ENCODE results near the gene STAT4.

STAT4 gene

DNA sequence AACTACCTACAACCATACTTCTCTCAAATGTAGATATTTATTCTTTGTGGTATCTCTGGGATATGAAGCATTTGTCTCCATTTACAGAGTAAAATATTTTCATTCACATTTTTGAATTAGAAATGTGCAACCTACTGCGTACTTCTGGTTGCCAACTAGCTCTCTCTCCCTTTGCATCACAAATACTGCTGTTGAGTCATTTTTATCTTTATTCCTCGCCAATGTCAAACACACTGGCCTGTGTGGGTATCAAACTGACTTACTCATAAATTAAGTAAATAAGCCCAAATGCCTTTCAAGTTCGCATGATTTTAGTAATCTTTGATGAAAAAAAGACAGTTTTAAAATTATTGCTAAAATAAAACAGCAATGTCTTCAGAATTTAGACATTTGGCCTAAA lies 67.3 kb downstream of the STAT4 start:
- no peak for DNase-seq (ENCODE audit: low read depth)

DNA sequence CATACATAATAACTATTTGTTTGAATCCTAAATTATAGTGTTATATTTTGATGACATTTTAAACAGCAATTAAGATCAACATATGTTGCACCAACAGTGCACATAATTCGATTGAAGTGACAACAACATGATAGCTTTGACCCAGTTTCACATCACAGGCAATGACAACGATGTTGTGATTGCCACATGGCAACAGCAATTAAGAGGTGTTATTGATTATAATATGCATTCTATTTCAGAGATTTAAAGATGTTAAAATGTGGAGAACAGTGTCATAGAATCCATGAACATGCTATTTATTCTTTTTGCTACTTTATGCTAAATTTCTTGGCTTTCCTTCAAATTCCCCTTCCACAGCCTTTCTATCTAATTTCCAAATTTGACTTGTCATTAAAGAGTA lies 68.5 kb downstream of the STAT4 start:
- no peak for DNase-seq (ENCODE audit: low read depth)

DNA sequence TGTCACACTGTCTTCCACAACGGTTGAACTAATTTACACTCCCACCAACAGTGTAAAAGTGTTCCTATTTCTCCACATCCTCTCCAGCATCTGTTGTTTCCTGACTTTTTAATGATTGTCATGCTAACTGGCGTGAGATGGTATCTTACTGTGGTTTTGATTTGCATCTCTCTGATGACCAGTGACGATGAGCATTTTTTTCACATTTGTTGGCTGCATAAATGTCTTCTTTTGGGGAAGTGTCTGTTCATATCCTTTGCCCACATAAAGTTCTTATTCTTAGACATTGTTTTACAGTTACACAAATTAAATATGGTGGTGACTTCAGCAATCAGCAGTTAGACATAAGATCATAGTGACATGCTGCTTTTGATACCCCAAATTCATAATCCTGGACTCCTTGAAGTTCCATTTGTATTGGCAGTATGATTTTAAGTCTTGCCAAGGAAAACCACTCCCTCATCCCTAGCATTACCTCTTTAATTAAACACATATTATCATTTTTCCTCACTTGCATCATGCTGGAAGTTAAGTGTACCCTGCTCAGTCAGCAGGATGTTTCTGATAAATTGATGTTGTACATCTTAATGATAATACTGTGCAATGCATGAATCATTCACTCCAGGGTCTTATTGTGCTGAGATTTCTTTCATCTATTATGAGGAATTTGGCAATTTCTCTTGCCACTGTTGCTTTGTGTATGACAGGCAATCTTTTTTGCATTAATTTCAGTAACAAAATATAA lies 69.2 kb downstream of the STAT4 start:
- no peak for DNase-seq (ENCODE audit: low read depth)

DNA sequence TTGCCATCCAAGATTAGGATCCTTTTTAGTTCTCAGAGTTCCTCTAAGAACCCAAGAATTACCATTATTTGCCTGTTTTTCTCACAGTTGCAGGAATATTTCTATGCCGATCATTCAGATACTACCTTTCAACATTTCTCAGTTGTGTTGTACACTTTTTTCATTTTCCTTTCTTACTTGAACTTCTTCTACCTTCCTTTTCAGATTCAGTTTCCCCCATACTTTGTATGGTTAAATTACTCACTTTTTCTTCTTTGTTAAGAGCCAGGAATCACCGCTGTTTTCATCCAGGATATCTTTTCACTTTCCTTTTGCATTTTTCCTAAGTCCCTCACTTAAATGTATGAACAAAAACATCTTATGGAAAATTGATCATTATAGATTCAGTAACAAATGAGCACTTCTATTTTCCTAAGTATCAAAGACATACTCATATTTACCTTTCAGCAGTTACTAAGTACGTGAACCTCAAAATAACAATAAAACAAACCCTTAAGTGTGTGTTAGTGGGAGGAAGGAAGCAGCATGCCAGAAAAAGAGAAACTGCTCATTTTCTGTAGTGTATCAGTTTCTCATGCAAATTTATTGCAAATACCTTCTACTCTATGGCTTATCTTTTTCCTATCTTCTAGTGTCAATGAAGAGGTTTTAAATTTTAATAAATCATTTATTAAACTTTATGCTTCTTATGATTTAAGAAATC lies 72.5 kb downstream of the STAT4 start:
- DNase-seq (ENCODE audit: low read depth): no peak

DNA sequence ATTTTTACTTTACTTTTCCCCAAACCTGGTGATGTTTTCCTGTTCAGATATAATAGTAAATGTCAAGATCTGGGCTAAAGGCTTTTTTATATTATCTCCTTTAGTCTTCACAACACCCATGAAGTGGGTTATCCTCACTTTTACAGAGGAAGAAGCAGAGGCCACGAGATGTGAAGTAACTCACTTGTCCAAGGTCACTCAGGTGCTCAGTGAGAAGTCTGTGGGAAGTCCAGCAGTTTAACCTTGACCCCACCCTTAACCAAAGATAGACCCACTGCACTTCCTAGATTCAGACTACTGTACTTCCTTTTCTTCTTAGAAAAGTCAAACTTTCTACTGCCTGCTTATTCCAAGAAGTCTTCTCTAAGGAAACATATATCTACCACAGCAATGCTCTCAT lies 80.5 kb downstream of the STAT4 start:
- no peak for DNase-seq (ENCODE audit: low read depth)

DNA sequence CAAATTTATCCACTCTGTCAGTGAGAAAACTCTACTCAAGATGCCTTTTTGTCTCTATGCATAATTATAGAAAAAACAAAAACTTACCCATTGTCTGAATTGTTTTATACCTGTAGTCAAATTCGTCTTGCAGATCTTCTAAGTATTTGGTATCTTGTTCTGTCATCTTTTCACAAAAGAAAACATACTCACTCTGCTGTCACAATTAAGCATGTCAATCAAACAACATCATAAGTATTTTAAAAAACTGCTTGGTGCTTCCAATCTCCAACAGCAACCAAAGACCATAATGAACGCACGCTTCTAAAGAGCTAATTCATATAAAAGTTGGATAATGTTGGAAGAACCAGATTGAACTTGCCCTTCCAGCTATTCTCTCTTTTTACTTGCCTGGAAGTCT lies 81.2 kb downstream of the STAT4 start:
- no peak for DNase-seq (ENCODE audit: low read depth)

DNA sequence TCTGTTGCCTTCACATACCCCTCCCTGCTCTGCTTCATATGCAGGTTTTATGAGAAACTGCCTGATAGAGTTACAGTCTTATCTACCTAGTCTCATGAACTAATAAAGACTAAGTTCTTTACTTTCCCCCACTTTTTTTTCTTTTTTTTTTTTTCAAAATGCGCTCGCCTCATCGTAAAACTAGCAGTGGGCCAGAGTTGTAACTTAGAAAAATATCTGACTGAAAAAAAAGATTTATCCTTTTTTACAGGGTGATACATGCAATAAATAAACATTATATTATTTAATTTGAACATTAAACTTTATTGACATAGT lies 83.9 kb downstream of the STAT4 start:
- no peak for DNase-seq (ENCODE audit: low read depth)

DNA sequence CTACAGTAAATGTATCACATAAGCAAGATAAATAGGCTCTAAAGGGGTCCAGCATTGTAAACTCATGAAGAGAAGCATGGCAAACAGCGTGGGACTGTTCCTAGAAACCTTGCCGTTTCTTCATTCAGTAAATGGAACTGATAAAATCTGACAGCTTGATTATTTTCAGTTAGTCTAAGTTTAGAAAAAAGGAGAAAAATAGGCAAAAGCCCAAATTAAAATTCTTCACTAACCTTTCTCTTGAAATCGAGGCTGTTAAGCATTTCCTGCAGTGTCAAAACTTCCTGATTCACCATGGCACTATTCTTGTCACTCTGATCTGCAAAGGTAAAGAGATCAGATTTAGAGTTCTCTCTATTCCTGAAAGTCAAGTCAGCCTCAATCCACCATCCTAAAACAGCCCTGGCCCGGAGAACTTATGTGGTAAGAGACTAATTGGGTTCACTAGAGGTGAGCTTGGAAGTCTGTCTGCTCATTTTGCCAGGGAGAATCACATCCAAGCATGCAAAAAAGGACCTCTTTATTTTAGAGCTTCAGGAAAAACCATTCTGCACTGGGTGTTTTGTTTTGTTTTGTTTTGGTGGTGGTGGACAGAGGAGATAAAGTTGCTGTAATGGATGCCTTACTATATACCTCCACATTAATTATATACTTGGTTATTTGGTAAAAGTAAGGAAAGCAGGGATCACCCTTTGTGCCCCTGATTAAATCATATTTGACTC lies 84.4 kb downstream of the STAT4 start:
- DNase-seq (ENCODE audit: low read depth): no peak

DNA sequence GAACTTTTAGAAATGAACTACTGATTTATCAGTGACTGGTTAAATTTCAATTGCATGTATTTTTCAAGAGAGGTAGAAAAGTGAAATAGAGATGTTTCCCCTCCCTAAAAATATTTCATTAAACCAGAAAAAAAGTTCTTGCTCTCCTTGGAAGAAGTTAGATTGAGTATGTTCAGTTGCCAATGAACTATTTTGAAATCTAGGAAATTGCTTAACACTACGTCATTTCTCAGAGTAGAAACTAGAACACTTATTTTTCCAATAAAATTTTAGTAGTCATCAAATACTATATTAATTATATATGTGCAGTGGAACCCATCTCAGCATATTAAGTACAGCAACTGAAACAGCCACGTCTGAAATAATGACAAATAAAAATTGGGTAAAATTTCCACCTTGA lies 85.0 kb downstream of the STAT4 start:
- no peak for DNase-seq (ENCODE audit: low read depth)

DNA sequence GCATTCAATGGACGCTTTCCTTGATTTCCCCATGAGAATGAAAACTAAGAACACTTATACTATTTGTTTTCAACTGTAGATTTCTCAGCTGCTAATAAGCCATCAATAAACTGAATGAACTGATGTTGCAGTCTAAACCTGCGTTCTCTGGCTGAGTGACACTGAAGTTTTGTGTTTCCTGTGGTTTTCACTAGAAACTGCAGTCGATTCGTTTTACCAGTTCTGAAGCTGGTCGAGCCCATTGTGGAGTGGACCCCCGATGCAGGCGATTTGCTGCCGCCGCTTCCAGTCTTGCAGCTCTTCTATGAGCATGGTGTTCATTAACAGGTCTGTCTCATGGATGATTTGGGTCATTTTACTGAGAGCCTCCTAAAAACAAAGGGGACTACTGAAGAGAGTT lies 86.2 kb downstream of the STAT4 start:
- no peak for DNase-seq (ENCODE audit: low read depth)

DNA sequence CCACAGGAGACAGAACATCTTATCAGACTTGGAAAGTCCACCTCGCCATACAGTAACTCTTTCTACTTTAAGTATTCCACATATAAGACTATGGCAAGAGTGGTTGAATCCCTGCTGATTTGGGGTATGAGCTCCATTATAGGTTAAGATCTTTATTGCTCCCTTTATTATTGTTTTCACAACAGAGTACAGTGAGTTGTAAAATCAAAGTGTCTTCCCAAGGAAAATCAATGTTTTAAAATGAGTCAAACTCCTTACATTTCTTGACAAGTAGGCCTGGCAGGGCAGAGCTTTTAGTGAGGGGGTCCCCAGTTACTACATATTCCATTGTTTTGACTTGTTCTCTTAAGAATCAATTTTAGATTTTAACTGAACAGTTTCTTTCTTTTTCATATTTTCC lies 87.2 kb downstream of the STAT4 start:
- no peak for DNase-seq (ENCODE audit: low read depth)

DNA sequence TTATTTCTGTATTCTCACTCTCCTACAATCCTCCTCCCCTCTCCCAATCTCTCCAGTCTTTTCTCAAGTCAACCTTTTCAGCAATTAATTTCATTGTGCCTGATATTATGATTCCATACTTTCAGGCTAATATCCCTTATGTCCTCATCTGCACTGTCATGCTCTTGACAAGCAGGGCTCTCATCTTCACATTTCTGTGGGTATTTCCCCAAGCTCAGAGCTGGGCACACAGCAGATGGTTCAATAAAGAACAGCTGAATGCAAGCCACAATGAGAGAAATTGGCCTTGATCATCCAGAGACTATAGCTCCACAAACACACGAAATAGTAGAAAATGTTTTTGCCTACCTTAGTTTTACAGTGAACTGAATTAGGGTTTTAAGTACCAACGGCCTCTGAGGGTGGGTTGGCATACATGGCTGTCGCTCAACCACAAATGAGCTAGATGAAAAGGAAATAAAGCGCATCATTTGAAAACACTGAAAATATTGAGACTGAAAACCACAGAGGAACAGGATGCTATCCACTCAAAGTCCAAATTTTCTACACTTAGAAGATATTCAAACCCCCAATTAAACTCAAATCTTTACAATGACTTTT lies 89.3 kb downstream of the STAT4 start:
- no peak for DNase-seq (ENCODE audit: low read depth)

DNA sequence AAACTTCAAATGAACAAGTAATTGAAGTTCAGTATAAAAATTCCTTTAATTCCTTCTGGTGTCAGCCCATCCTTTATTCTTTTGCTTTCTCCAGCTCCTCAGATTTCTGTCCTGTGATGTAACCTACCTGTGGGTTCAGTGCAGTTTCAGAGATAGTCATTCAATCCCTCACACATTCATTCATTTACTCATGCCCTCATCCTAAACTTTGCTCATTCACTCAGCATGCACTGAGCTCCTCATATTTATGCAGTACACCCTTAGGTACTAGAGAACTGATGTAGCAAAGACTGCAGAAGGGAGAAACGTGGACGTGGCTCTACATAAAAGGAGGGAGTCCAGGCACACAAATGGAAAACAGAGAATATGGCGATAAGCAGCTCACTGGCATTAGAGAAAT lies 91.5 kb downstream of the STAT4 start:
- no peak for DNase-seq (ENCODE audit: low read depth)

DNA sequence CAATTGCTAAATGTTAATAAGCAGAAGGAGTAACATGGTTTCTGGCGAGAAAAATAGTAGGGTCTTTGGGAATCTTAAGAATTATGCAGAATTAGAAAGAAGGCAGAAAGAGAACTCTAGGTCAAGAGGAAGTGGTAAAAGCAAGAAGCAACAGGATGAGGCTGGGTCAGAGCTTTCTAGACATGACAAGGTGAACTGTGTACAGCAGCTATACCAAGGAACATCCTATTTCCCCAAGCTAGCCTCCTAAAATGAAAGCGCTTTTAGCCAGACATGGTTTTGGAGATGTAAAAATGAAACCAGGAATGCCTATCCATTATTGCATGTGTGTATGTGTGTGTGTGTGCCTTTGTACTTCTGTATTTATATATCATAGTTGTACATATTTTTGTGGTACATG lies 94.6 kb downstream of the STAT4 start:
- no peak for DNase-seq (ENCODE audit: low read depth)

DNA sequence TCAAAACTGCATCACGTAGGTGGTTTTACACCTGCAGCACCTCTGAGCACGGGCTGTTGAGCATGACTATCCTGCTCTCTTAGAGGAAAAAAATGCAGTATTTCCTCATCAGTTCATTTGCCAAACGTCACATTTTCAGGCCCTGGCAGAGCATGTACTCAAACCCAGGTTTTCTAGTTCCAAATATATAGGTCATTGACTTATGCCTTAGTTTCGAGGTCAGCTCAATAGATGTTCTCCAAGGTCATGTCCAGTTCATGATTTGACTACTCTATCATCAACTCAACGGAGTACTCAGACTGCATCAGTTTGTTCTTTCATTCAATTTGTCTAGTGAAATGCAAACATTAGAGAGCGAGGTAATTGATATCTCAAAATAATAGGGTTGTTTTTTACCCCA lies 97.5 kb downstream of the STAT4 start:
- DNase-seq (ENCODE audit: low read depth): no peak

DNA sequence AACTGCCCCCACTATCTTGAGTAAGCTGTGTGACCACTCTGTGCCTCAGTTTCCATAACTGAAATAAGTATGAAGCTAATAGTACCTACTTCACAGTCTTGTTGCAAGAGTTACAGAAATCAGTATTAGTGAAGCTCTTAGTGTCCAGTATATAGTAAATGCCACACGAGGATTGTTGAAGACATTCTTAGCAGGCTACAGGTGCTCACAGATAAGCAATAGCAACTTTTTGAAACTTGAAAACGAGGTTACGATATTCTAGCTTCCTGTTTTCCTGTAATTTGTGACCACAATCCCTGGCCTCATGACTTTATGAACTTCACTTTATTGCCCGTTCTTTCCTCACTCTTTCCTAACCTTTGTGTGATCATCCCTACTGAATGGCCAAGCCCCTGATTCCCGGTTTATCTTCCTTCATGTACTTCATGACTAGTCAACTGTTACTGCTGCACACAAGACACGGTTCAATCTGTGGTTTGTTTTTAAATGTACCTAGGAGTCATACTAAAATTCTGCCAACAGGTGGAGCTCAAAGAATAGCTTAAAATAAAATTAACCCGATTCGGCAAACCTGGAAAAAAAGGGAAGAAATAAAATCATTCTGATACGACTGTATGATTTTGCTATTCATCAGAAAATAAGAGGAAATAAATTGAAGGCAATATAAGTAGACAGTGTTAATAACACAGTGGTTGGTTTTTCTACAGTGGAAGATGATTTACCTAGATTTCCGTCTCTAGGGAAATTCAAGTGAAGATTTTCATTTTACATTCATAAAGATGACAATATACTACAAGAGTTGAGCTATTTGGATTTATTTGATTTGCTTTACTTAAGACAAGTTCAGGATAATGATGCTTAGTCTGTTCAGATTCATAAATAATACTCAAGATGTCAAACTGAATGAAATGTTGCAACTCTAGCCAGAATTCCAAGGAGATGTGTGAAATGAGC lies 98.7 kb downstream of the STAT4 start:
- DNase-seq (ENCODE audit: low read depth): no peak

DNA sequence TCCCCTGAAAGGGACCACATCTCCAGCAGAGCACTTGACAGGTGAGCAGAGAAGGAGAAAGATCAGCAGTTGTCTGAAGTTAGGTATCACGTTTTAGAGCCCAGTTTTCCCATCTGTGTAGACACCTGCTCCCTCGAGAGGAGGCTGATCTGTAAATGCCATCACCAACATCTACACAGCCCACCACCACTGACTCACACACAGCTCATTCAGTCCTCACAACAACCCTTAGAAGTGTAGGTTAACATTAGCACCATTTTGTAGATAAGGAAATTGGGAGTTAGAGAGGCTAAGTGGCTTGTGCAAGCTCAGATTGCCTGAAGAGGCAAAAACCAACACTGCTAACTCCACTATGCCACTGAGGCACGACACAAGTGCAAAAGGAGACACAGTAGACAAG lies 99.6 kb downstream of the STAT4 start:
- no peak for DNase-seq (ENCODE audit: low read depth)

DNA sequence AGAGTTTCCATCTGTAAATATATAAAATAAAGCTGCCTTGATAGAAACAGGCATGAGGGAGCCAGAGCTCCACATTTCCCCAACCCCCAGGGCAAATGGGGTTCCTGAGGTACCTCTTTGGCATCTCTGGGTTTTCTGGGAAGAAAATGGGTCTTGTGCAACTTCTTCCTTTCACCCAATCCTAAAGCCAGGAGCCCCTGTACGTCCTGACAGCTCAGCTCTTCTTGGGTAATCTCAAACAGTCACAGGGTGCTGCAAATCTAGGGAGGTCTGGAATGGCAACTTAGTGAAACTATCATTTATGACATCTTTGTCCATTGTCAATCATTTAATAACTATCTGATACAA lies 100.2 kb downstream of the STAT4 start:
- no peak for DNase-seq (ENCODE audit: low read depth)

DNA sequence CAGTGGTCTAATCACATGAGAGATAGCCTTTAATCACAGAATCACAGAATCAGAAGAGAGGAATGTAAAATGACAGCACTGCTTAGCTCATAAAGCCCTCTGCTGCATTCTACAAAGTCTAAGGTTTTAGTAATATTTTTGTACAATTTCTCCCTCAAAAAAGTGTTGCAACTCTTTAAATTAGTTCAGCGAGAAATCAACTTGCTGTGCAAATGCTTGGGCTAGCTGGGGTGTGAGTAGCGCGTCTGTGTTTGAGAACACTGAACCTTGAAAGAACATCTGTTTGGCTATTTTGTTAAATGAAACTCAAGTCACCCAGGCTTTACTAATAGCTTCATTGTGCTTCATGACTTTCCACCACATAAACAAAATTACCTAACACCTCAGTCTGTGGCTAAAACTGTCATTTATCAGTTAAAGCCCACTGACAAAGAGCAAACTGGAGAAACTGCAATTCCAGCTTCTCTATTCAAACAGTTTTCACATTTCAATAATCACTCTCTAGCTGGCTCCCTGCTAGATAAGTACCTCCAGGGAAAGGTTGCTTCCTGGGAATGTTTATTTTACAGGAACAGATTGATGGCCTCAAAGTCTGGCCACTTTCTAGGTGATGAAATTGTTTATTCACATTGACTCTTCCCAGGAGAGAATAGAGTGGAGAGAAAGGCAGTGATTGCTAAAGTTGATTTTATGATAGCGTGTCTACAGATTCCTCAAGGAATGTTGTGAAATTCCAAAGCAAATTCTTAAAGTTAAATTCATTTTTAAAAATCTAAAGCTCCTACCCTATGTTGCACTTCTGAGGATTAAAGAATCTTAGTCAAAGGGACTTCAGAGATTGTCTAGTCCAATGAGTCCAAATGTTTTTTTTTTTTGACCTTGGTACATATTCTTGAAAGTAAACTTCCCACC lies 100.8 kb downstream of the STAT4 start:
- DNase-seq (ENCODE audit: low read depth): no peak

DNA sequence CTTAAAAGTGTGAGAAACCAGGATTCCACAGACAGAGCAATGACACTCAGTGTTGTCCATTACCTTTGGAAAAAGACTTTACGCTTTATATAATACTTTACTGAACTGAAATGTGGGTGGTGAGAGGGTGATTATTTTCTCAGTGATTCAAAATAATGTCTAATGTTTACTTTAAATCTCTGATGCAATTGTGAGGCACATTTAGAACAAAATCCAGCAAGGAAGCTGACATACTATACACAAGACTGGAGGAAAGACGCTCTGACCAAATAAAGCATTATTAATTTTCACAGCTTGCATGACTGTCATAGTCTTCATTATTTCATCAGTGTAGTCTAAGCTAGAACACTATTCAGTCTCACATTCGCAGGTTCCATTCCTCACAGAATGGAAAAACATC lies 102.7 kb downstream of the STAT4 start:
- no peak for DNase-seq (ENCODE audit: low read depth)

DNA sequence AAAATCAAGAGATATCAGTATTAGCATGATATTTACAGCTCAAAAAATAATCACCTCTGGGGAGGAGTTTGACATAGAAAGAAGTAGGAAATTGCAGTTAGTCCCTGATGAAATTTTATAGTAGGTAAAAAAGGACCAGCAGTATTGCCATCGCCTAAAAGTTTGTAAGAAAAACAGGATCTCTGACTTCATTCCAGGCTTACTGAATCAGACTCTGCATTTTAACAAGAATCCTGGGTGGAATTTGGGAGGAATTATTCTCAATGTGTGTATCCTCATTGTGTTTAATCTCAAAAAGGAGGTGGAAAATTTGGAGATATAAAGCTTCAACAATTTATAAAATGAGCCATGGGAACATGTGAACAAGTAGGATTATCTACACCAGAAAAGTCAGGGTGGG lies 105.7 kb downstream of the STAT4 start:
- DNase-seq (ENCODE audit: low read depth): no peak
